NCI-H2081 treated with DMSO at 0.1 percent for 48 hours (cell line): ENCODE data around the gene MYO10.

Source experiments
- DNase-seq: peaks from one replicate; lab custom pipeline; 2025; lab: John Stamatoyannopoulos, UW

Gene MYO10

GRCh38 chr5:16916262-16916878, 19.7 kb downstream of the MYO10 start:
- DNase-seq = no peak

GRCh38 chr5:16914584-16914983, 21.5 kb downstream of the MYO10 start:
- no peak for DNase-seq

- DNase-seq = no peak
Measured at GRCh38 chr5:16914108-16914435, 22.0 kb downstream of the MYO10 start.

GRCh38 chr5:16913187-16914107, 22.6 kb downstream of the MYO10 start:
- DNase-seq = no peak

- no peak for DNase-seq
Measured at GRCh38 chr5:16912080-16912479, 24.0 kb downstream of the MYO10 start.

GRCh38 chr5:16909464-16909863, 26.6 kb downstream of the MYO10 start:
- DNase-seq = no peak

- no peak for DNase-seq
Measured at GRCh38 chr5:16907270-16907669, 28.8 kb downstream of the MYO10 start.

- no peak for DNase-seq
Measured at GRCh38 chr5:16906255-16906654, 29.8 kb downstream of the MYO10 start.

GRCh38 chr5:16903480-16904300, 32.4 kb downstream of the MYO10 start:
- no peak for DNase-seq

- DNase-seq = no peak
Measured at GRCh38 chr5:16902846-16903245, 33.2 kb downstream of the MYO10 start.

- no peak for DNase-seq
Measured at GRCh38 chr5:16901021-16901644, 35.0 kb downstream of the MYO10 start.

- no peak for DNase-seq
Measured at GRCh38 chr5:16899171-16899570, 36.9 kb downstream of the MYO10 start.

GRCh38 chr5:16897800-16898199, 38.3 kb downstream of the MYO10 start:
- no peak for DNase-seq

- DNase-seq = no peak
Measured at GRCh38 chr5:16897284-16897704, 38.8 kb downstream of the MYO10 start.

- DNase-seq = no peak
Measured at GRCh38 chr5:16896767-16897166, 39.3 kb downstream of the MYO10 start.

GRCh38 chr5:16894236-16895057, 41.6 kb downstream of the MYO10 start:
- DNase-seq = no peak

GRCh38 chr5:16891033-16891432, 45.1 kb downstream of the MYO10 start:
- DNase-seq = no peak

GRCh38 chr5:16889972-16890519, 46.0 kb downstream of the MYO10 start:
- DNase-seq = no peak

- no peak for DNase-seq
Measured at GRCh38 chr5:16889203-16889971, 46.7 kb downstream of the MYO10 start.

GRCh38 chr5:16888694-16889124, 47.4 kb downstream of the MYO10 start:
- no peak for DNase-seq
